ENCODE measurements around the gene RAB17. TPM values are rescaled to one million over a fixed set of nuclear protein-coding genes. Genes with fewer than 3 reads are reported as not detected.

The RAB17 gene
- total and polyA plus RNA-seq, 4 donors, result 3.7 to 22.3 (median 7.8) TPM

DNA sequence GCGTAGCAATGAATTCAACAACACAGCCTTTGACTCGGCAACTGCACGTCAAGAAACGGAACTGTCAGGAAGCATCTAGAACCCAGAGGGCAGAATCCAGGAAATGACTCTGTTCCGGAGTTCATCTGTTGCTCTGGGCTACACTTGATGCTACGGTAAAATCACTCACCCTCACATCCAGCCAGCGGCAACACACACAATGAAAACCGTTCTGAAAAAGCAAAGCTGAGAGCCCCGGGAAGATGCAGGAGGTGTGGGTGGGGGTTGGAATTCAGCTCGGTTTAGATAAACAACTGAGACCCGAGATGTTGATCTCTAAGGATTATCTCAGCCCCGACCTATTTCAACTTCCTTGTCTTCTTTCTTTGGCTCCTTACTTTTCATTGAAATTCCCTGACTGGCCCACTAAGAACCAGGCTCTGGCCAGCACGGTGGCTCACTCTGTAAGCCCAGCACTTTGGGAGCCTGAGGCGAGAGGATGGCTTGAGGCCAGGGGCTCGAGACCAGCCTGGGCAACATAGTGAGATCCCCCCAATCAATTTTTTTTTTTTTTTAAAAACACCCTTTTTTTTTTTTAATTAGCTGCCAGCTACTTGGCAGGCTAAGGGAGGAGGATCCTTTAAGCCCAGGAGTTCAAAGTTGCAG lies 13.3 kb upstream of the RAB17 start:
- Histone ChIP-seq H3K4me3 (ENCODE audit: low read length in 2 of 2) (no peak overlapping the region), H3K9me3 (ENCODE audit: control insufficient read depth, low read length) (no peaks in the 10 kb centered on the region), H3K36me3 (ENCODE audit: control insufficient read depth in 1 of 2, insufficient read depth in 2 of 2, low read length in 1 of 2) (no peaks in the 10 kb centered on the region), H3K4me1 (ENCODE audit: control insufficient read depth in 1 of 2, insufficient read depth in 2 of 2, low read length in 2 of 2) (peaks cover 0 to 2% of the 10 kb centered on the region in 2 donors), H3K27ac (ENCODE audit: low read depth in 1 of 2, low read length in 2 of 2) (peak overlapping the region in 1 of 2 donors; percentile 19), H3K27me3 (ENCODE audit: control insufficient read depth in 1 of 2, insufficient read depth in 2 of 2, low read length in 1 of 2) (no peaks in the 10 kb centered on the region)
- ATAC-seq (ENCODE audit: low FRiP score) (peak; percentile 55), DNase-seq (peak in 1 of 2 donors; percentile 66)
- WGBS, 2 donors, result 51 to 58% methylated on average over 15 of the region's 15 CpGs
- intact Hi-C loops (cut with DNase I), result loop anchor here in 1 of 2 donors (5.0 kb wide), 1 partner anchor 58 kb away; no protein-coding TSS in a partner anchor

DNA sequence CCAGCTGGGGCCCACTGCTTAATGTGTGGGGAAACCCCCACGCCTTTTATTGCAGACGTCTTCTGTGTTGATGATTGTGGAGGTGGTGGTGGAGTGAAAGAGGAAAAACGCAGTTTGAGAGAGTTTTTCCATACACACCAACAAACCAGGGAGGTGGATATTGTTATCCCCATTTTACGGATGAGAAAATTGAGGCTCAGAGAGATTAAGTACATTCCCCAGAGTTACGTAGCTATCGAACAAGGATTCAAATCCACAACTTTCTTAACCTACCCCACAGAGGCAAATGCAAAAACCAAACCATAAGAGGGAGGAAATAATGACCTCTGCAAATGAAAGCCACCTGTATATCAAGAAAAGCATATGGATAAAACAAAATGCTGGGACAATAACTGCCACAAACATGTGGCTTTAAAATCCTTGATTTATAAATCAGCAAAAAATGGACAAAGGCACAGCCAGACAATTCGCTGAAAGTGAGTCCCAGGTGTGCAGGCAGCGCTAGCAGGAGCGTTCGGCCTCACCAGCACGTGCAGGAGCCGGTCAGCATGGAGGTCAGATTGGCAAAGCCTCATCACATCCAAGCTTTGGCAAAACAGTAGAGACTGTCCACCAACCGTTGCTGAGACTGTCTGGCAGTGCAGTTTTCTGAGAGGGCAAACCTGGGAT lies 12.6 kb upstream of the RAB17 start:
- Histone ChIP-seq H3K27me3 (ENCODE audit: control insufficient read depth in 1 of 2, insufficient read depth in 2 of 2, low read length in 1 of 2) (no peaks in the 10 kb centered on the region), H3K9me3 (ENCODE audit: control insufficient read depth, low read length) (no peaks in the 10 kb centered on the region), H3K36me3 (ENCODE audit: control insufficient read depth in 1 of 2, insufficient read depth in 2 of 2, low read length in 1 of 2) (no peaks in the 10 kb centered on the region), H3K4me1 (ENCODE audit: control insufficient read depth in 1 of 2, insufficient read depth in 2 of 2, low read length in 2 of 2) (peaks cover 0 to 2% of the 10 kb centered on the region in 2 donors), H3K4me3 (ENCODE audit: low read length in 2 of 2) (no peak overlapping the region), H3K27ac (ENCODE audit: low read depth in 1 of 2, low read length in 2 of 2) (peak overlapping the region in 1 of 2 donors; percentile 19)
- ATAC-seq (ENCODE audit: low FRiP score) (no peak), DNase-seq (peak in 1 of 2 donors; percentile 38)
- intact Hi-C loops (cut with DNase I), result loop anchor here in 1 of 2 donors (5.0 kb wide), 1 partner anchor 59 kb away; no protein-coding TSS in a partner anchor
- WGBS, 2 donors, result 88 to 92% methylated on average over 13 of the region's 13 CpGs

DNA sequence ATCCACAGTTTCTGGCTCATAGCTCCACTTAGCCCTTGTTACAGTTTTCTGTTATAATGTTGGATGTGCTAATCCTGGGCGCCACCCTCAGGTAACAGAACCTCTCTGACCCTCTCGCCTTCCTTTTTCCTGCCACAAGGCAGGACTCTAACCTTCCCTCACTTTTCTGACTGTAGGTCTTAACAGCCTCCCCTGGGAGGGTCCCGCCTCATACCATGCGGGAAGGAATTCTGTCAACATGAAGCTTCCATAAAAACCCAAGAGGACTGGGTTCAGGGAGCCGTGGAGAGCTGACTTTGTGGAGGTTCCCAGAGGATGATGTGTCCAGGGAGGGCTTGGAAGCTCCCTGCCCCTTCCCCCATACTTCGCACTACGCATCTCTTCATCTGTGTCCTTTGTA lies 11.9 kb upstream of the RAB17 start:
- Histone ChIP-seq H3K27ac (ENCODE audit: low read depth in 1 of 2, low read length in 2 of 2) (no peak overlapping the region), H3K4me3 (ENCODE audit: low read length in 2 of 2) (no peak overlapping the region), H3K27me3 (ENCODE audit: control insufficient read depth in 1 of 2, insufficient read depth in 2 of 2, low read length in 1 of 2) (no peaks in the 10 kb centered on the region), H3K4me1 (ENCODE audit: control insufficient read depth in 1 of 2, insufficient read depth in 2 of 2, low read length in 2 of 2) (peaks cover 0 to 2% of the 10 kb centered on the region in 2 donors), H3K36me3 (ENCODE audit: control insufficient read depth in 1 of 2, insufficient read depth in 2 of 2, low read length in 1 of 2) (no peaks in the 10 kb centered on the region), H3K9me3 (ENCODE audit: control insufficient read depth, low read length) (no peaks in the 10 kb centered on the region)
- DNase-seq, result peak in 1 of 2 donors; percentile 17
- intact Hi-C loops (cut with DNase I), result loop anchor here in 1 of 2 donors (5.0 kb wide), 1 partner anchor 60 kb away; no protein-coding TSS in a partner anchor
- WGBS, 2 donors, result 93 to 95% methylated on average over 7 of the region's 7 CpGs
- no peak for ATAC-seq (ENCODE audit: low FRiP score)

DNA sequence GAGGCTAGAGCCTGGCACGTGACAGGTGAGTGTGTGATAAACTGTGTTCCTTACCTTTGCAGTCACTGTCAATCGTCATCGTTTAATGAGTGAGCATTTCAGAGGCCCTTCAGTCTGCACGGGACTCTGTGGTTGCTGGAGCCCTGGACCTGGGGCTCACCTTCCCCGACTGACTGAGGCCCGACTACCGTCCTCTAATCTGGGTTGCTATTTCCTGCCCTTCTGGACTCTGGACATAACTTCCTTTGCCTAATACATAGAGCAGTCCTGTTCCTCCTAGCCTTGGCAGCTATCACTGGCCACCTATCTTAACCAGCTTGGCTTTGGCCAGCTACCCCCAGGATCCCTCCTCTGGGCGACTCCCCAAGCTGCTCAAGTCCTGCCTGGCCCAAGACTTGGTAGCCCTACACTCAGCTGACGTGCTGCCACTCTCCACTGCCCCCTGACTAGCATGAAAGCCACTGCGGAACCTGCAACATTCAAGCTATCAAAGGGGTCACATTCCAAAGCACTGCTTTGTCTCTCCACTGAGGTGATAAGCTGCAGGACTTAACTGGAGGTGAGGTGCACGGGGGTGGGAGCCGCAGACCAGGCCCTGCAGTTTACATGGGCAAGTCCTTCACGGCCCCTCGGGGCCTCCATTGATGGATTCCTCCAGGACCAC lies 11.1 kb upstream of the RAB17 start:
- no peaks in the 10 kb centered on the region for H3K36me3 ChIP-seq (ENCODE audit: control insufficient read depth in 1 of 2, insufficient read depth in 2 of 2, low read length in 1 of 2)
- no peaks in the 10 kb centered on the region for H3K9me3 ChIP-seq (ENCODE audit: control insufficient read depth, low read length)
- peak overlapping the region in 1 of 2 donors; percentile 73 for H3K27ac ChIP-seq (ENCODE audit: low read depth in 1 of 2, low read length in 2 of 2)
- H3K4me1 ChIP-seq (ENCODE audit: control insufficient read depth in 1 of 2, insufficient read depth in 2 of 2, low read length in 2 of 2), result peaks cover 0 to 2% of the 10 kb centered on the region in 2 donors
- intact Hi-C loops (cut with DNase I), result loop anchor here (2.0 to 5.0 kb wide), 2 partner anchors 15 to 61 kb away; no protein-coding TSS in a partner anchor
- H3K4me3 ChIP-seq (ENCODE audit: low read length in 2 of 2), result no peak overlapping the region
- no peak for ATAC-seq (ENCODE audit: low FRiP score)
- DNase-seq, result peak in 1 of 2 donors; percentile 69
- WGBS, 2 donors, result 79 to 85% methylated on average over 14 of the region's 14 CpGs
- no peaks in the 10 kb centered on the region for H3K27me3 ChIP-seq (ENCODE audit: control insufficient read depth in 1 of 2, insufficient read depth in 2 of 2, low read length in 1 of 2)

DNA sequence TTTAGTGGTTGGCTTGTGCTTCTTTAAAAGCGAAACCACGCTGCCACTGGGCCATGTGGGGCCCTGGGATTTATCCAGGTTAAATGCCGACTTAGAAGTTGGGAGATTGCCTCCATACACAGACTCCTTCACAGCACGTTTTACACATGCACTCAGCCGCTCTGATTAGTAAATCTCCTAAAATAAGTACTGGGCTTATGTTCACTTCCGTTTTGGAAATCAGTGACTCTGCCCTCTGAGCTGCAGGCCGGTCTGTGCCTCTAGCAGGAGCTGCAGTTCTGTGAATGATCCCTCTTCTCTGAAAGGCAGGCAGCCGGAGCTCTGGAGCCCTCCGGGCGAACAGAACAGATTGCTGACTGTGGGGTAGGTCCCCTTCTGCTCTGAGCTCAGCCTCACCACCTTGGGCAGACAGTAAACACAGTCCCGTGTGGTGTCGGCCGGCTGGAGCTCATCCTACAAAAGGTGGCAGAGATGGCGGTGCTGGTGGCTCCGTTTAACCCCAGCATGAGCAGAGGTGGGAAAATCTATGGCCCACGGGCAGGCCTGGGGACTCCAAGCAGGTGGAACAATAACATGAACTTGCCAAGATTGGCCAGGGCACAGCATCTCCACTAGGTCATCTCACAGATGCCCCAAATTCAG lies 9.8 kb upstream of the RAB17 start:
- no peaks in the 10 kb centered on the region for H3K27me3 ChIP-seq (ENCODE audit: control insufficient read depth in 1 of 2, insufficient read depth in 2 of 2, low read length in 1 of 2)
- no peak overlapping the region for H3K4me3 ChIP-seq (ENCODE audit: low read length in 2 of 2)
- 6% methylated on average over 16 of the region's 16 CpGs for WGBS, 2 donors
- no peaks in the 10 kb centered on the region for H3K9me3 ChIP-seq (ENCODE audit: control insufficient read depth, low read length)
- no peaks in the 10 kb centered on the region for H3K36me3 ChIP-seq (ENCODE audit: control insufficient read depth in 1 of 2, insufficient read depth in 2 of 2, low read length in 1 of 2)
- H3K27ac ChIP-seq (ENCODE audit: low read depth in 1 of 2, low read length in 2 of 2), result peak overlapping the region; percentile 6 to 73
- DNase-seq, result peak in 1 of 2 donors; percentile 78
- peaks cover 0 to 2% of the 10 kb centered on the region in 2 donors for H3K4me1 ChIP-seq (ENCODE audit: control insufficient read depth in 1 of 2, insufficient read depth in 2 of 2, low read length in 2 of 2)
- intact Hi-C loops (cut with DNase I), result loop anchor here (1.0 to 5.0 kb wide), 3 partner anchors 16 to 92 kb away; no protein-coding TSS in a partner anchor
- peak; percentile 82 for ATAC-seq (ENCODE audit: low FRiP score)

DNA sequence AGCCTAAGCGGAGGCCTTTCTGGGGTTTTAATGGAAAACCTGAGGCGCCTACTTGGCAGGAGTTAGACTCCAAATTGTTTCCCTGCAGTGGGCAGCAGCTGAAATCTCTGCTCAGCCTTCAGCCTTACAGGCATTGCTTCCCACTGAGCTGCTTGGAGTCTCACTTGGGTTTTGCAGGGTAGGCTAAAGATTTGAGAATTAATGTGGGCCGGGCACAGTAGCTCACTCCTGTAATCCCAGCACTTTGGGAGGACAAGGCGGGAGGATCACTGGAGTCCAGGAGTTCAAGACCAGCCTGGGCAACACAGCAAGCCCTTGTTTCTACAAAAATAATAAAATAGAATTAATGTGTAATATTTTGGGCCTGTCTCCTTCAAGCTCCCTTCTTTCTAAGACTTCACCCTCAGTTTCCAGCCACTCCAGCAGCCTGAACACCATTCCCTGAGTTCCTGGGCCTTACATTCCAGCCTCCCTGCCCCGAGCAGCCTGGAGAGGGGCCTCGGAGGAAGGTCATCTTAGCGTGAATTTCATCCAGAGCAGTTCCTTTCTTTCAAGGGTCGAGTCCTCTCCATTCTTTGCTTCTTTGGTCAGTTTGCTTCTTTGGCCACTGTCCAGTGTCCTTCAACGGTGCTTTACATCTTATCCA lies 9.1 kb upstream of the RAB17 start:
- intact Hi-C loops (cut with DNase I), result loop anchor here (1.0 to 5.0 kb wide), 5 partner anchors 17 to 138 kb away; no protein-coding TSS in a partner anchor
- ATAC-seq (ENCODE audit: low FRiP score) (no peak), DNase-seq (no peak)

DNA sequence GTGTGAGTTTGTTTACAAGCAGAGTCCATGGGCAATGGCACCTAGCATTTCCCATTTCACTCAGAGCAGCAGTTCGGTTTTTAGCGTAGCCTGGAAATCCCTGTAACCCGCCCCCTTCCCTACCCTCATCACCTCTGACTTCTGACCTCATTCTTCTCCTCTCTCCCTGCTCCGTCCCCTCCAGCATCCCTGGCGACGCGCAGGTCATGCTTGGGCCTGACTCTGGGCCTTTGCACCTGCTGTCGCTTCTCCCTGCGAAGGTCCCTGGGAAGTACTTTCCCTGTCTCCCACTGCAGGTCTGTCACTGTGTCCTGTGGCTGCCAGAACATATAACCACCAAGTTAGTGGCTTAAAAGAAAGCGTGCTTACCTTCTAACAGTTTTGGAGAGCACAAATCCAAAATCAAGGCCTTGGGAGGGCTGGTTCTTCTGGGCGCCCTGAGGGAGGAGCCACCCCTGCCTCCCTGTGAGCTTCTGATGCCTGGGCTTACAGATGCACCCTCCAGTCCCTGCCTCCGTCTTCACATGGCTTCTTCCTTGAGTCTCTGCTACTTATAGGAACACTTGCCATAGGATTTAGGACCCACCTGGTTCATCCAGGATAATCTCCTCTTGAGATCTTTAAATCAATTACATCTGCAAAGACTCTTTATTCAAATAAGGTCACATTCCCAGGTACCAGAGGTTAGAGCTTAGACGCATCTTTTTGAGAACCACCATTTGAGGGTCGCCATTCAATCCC lies 8.1 kb upstream of the RAB17 start:
- Histone ChIP-seq H3K36me3 (ENCODE audit: control insufficient read depth in 1 of 2, insufficient read depth in 2 of 2, low read length in 1 of 2) (no peaks in the 10 kb centered on the region), H3K4me1 (ENCODE audit: control insufficient read depth in 1 of 2, insufficient read depth in 2 of 2, low read length in 2 of 2) (peaks cover 0 to 2% of the 10 kb centered on the region in 2 donors), H3K4me3 (ENCODE audit: low read length in 2 of 2) (no peak overlapping the region), H3K27me3 (ENCODE audit: control insufficient read depth in 1 of 2, insufficient read depth in 2 of 2, low read length in 1 of 2) (no peaks in the 10 kb centered on the region), H3K27ac (ENCODE audit: low read depth in 1 of 2, low read length in 2 of 2) (peak overlapping the region in 1 of 2 donors; percentile 14), H3K9me3 (ENCODE audit: control insufficient read depth, low read length) (no peaks in the 10 kb centered on the region)
- intact Hi-C loops (cut with DNase I), result loop anchor here (5.0 kb wide), 2 partner anchors 74 to 139 kb away; no protein-coding TSS in a partner anchor
- no peak for ATAC-seq (ENCODE audit: low FRiP score)
- peak in 1 of 2 donors; percentile 64 for DNase-seq
- 89 to 92% methylated on average over 14 of the region's 14 CpGs for WGBS, 2 donors

More for the DNA sequence above, 9.1 kb upstream of the RAB17 start:
- Histone ChIP-seq H3K9me3 (ENCODE audit: control insufficient read depth, low read length) (no peaks in the 10 kb centered on the region), H3K27me3 (ENCODE audit: control insufficient read depth in 1 of 2, insufficient read depth in 2 of 2, low read length in 1 of 2) (no peaks in the 10 kb centered on the region), H3K27ac (ENCODE audit: low read depth in 1 of 2, low read length in 2 of 2) (peak overlapping the region; percentile 71 to 73), H3K4me1 (ENCODE audit: control insufficient read depth in 1 of 2, insufficient read depth in 2 of 2, low read length in 2 of 2) (peaks cover 0 to 2% of the 10 kb centered on the region in 2 donors), H3K36me3 (ENCODE audit: control insufficient read depth in 1 of 2, insufficient read depth in 2 of 2, low read length in 1 of 2) (no peaks in the 10 kb centered on the region), H3K4me3 (ENCODE audit: low read length in 2 of 2) (no peak overlapping the region)
- 47 to 54% methylated on average over 9 of the region's 9 CpGs for WGBS, 2 donors

Measured in aorta (tissue), 5 donors.